Muscle of leg (tissue), 11 donors: ENCODE measurements around the gene MYL5. TPM values are rescaled to one million over a fixed set of nuclear protein-coding genes. Genes with fewer than 3 reads are reported as not detected.

Source experiments
- DNase-seq: peaks from one replicate; pipeline ENCODE4 v3.0.0; 2013
- H3K27ac ChIP-seq: one replicate; pipeline ENCODE4 v1.5.1; 2013; ENCODE audit warnings: mild to moderate bottlenecking, low read length, control low read depth
- H3K27me3 ChIP-seq: one replicate; pipeline ENCODE4 v1.6.1; 2013; ENCODE audit warnings: low read length; ENCODE audit not compliant: control insufficient read depth, insufficient read depth
- H3K36me3 ChIP-seq: one replicate; pipeline ENCODE4 v1.6.1; 2013; ENCODE audit warnings: low read length; ENCODE audit not compliant: control insufficient read depth, insufficient read depth
- H3K4me1 ChIP-seq: one replicate; pipeline ENCODE4 v1.6.1; 2013; ENCODE audit warnings: low read length; ENCODE audit not compliant: control insufficient read depth, insufficient read depth
- H3K4me3 ChIP-seq: one replicate; pipeline ENCODE4 v1.5.1; 2013; ENCODE audit warnings: low read length, control low read depth
- H3K9me3 ChIP-seq: replicated peaks from 2 replicates; pipeline ENCODE4 v1.6.1; 2013; ENCODE audit warnings: low read depth, low read length; ENCODE audit not compliant: control insufficient read depth
- WGBS: methylation state at CpG from one replicate; pipeline ENCODE4 v1.1.5; 2013; ENCODE audit warnings: missing lambda C conversion rate; ENCODE audit not compliant: insufficient coverage; 5-methylcytosine and 5-hydroxymethylcytosine counted together
- polyA plus RNA-seq, 8 donors: library from polyadenylated mRNA; unstranded; fragments of 120-200 nt; gene quantifications; one replicate each; pipeline versions ENCODE4 v1.2.1 to v1.2.3, GENCODE V29; 2013; ENCODE audit warnings: inconsistent platforms in 1 of 8, low replicate concordance in 1 of 8; ENCODE audit not compliant: insufficient read length in 8 of 8, insufficient read depth in 1 of 8
- total RNA-seq: library from RNA; stranded (reverse); fragments of 120-200 nt; gene quantifications from one replicate; pipeline ENCODE4 v1.2.4, GENCODE V29; 2013

Gene MYL5
- total and polyA plus RNA-seq, 9 donors = 500 to 1,456 (median 733) TPM

DNA sequence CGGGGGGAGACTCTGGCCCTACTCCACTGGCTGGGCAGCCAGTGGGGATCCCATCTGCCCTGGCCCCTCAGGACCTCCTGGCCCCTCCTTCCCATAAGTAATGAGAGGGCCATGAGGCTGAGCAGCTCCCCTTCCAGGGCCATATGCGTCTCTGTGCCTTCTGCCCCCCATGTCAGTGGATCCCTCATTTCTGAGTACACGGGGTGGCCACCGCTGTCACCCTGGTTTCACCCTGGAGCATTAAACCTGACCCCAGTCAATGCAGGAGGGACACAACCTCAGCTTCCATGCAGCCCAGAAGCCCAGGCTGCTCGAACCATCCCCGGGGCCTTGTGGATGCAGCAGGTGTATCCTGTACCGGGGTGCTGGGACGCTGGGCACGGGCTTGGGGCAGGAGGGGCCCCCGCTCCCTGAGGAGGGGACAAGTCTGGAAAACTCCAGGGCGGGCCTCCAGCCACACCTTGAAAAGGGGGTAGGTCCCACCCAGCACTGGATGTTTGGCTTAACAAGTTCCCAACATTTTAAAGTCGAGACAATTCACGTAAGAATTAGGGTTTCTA is 24.5 kb upstream of the MYL5 start:
- no peak for DNase-seq
- Histone ChIP-seq H3K4me3 (no peak overlapping the region), H3K4me1 (peaks cover 26% of the 10 kb centered on the region), H3K27me3 (peaks cover 30% of the 10 kb centered on the region), H3K36me3 (no peaks in the 10 kb centered on the region), H3K27ac (no peak overlapping the region), H3K9me3 (no peaks in the 10 kb centered on the region)
- WGBS = 86% methylated on average over 12 of the region's 13 CpGs

GRCh38 chr4:650461-650860 is 23.9 kb upstream of the MYL5 start:
- 68% methylated on average over 13 of the region's 18 CpGs for WGBS
- H3K9me3 ChIP-seq = no peaks in the 10 kb centered on the region
- no peak overlapping the region for H3K27ac ChIP-seq
- H3K36me3 ChIP-seq = no peaks in the 10 kb centered on the region
- DNase-seq = no peak
- peaks cover 26% of the 10 kb centered on the region for H3K4me1 ChIP-seq
- no peak overlapping the region for H3K4me3 ChIP-seq
- peaks cover 30% of the 10 kb centered on the region for H3K27me3 ChIP-seq

DNA sequence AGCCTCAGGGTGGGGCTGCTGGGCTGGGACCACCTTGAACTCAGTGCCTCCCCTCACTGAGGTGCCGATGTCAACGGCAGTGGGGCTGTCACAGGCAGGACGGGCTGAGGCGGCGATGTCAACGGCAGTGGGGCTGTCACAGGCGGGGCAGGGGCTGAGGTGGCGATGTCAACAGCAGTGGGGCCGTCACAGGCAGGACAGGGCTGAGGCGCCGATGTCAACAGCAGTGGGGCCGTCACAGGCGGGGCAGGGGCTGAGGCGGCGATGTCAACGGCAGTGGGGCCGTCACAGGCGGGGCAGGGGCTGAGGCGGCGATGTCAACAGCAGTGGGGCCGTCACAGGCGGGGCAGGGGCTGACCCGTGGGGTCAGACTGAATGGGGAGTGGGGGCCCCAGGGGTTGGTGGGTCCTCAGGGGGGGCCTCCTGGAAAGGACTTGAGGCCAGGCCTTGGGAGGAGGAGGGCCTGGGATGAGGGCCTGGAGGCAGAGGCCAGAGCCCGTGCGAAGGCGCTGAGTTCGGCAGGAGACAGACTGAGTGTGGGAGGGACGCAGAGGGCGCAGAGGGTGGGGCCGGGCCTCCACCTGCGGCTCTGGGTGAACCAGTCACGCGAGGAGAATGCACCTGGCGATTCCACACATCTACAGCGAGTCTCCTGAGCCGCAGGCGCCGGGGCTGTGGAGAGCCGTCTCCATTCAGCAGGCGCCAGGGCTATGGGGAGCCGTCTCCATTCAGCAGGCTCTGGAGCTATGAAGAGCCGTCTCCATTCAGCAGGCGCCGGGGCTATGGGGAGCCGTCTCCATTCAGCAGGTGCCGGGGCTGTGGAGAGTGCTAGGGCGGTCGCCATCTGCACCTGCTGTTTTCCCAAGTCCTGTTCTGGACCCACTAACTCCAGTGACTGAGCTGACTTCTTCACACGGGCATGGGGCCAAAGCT is 23.1 kb upstream of the MYL5 start:
- H3K27me3 ChIP-seq = peaks cover 30% of the 10 kb centered on the region
- H3K36me3 ChIP-seq = no peaks in the 10 kb centered on the region
- H3K27ac ChIP-seq = no peak overlapping the region
- H3K9me3 ChIP-seq = no peaks in the 10 kb centered on the region
- no peak for DNase-seq
- WGBS = 40% methylated on average over 47 of the region's 49 CpGs
- peaks cover 26% of the 10 kb centered on the region for H3K4me1 ChIP-seq
- no peak overlapping the region for H3K4me3 ChIP-seq

GRCh38 chr4:651884-652642 is 22.3 kb upstream of the MYL5 start:
- H3K4me1 ChIP-seq = peaks cover 30% of the 10 kb centered on the region
- WGBS = 48% methylated on average over 22 of the region's 24 CpGs
- H3K4me3 ChIP-seq = no peak overlapping the region
- no peak for DNase-seq
- no peak overlapping the region for H3K27ac ChIP-seq
- H3K36me3 ChIP-seq = no peaks in the 10 kb centered on the region
- H3K9me3 ChIP-seq = no peaks in the 10 kb centered on the region
- peaks cover 27% of the 10 kb centered on the region for H3K27me3 ChIP-seq

- peaks cover 25% of the 10 kb centered on the region for H3K4me1 ChIP-seq
- DNase-seq = no peak
- WGBS = 88% methylated on average over 35 of the region's 35 CpGs
- no peak overlapping the region for H3K27ac ChIP-seq
- H3K36me3 ChIP-seq = no peaks in the 10 kb centered on the region
- peaks cover 27% of the 10 kb centered on the region for H3K27me3 ChIP-seq
- no peaks in the 10 kb centered on the region for H3K9me3 ChIP-seq
- H3K4me3 ChIP-seq = no peak overlapping the region
These were observed 21.1 kb upstream of the MYL5 start for GRCh38 chr4:653080-653821.

DNA sequence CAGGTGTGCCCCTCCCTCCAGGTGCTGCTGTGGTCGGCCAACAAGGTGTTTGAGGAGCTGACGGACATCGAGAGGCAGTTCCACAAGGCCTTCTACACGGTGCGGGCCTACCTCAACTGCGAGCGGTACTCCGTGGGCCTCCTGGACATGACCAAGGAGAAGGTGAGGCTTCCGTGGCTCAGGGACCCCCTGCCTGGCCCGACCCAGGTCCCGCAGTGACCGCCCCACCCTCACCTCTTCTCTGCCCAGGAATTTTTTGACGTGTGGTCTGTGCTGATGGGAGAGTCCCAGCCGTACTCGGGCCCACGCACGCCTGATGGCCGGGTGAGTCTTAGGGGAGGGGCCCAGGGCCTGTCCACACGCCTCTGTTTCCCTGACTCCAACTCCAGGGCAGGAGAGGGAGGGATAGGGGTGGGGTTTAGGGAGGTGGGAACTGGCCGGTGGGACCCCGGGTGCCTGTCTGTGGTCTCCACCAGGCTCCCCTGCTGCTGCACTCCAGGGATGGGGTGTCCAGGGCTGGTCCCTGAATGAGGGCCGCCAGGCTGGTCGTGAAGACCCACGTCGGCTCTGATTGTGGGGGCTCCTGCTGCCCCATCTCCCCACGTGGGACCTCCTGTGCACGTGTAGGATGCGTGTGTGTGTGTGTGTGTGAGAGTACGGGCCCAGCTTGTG is 20.4 kb upstream of the MYL5 start:
- DNase-seq = no peak
- Histone ChIP-seq H3K4me1 (peaks cover 20% of the 10 kb centered on the region), H3K4me3 (no peak overlapping the region), H3K27ac (no peak overlapping the region), H3K9me3 (no peaks in the 10 kb centered on the region), H3K36me3 (no peaks in the 10 kb centered on the region), H3K27me3 (peaks cover 27% of the 10 kb centered on the region)
- WGBS = 82% methylated on average over 22 of the region's 29 CpGs

DNA sequence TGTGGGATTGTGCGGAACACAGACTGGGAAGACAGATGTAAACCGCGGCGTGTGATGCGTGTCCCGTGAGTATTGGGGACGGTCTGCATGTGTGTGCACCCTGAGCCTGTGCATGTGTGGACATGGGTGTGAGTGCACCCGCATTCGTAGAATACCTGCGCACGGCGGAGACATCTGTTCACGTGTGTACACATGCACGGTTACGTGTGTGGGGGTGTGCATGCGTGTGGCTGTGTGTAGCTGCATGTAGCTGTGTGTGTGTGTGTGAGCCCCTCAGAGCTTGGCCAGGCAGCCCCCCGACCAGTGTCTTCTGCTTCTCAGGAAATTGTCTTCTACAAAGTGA is 19.9 kb upstream of the MYL5 start:
- WGBS = 90% methylated on average over 17 of the region's 17 CpGs
- Histone ChIP-seq H3K4me1 (peaks cover 15% of the 10 kb centered on the region), H3K4me3 (no peak overlapping the region), H3K27ac (no peak overlapping the region), H3K27me3 (peaks cover 25% of the 10 kb centered on the region), H3K36me3 (no peaks in the 10 kb centered on the region), H3K9me3 (no peaks in the 10 kb centered on the region)
- no peak for DNase-seq

GRCh38 chr4:654871-655463 is 19.4 kb upstream of the MYL5 start:
- H3K9me3 ChIP-seq = no peaks in the 10 kb centered on the region
- no peak for DNase-seq
- H3K4me1 ChIP-seq = peaks cover 13% of the 10 kb centered on the region
- no peak overlapping the region for H3K4me3 ChIP-seq
- H3K27me3 ChIP-seq = peaks cover 24% of the 10 kb centered on the region
- H3K27ac ChIP-seq = no peak overlapping the region
- 54% methylated on average over 17 of the region's 17 CpGs for WGBS
- no peaks in the 10 kb centered on the region for H3K36me3 ChIP-seq

- Histone ChIP-seq H3K4me1 (peaks cover 13% of the 10 kb centered on the region), H3K9me3 (no peaks in the 10 kb centered on the region), H3K36me3 (no peaks in the 10 kb centered on the region), H3K27me3 (peaks cover 17% of the 10 kb centered on the region), H3K4me3 (no peak overlapping the region), H3K27ac (no peak overlapping the region)
- 67% methylated on average over 24 of the region's 26 CpGs for WGBS
- DNase-seq = no peak
These were observed 18.7 kb upstream of the MYL5 start for GRCh38 chr4:655464-656151.
